GM23338 (cell line): ENCODE results near the gene ARL5C.

Experiments
- CREB1 ChIP-seq: fragments of 250-450 bp; sonication (Bioruptor Pico); IDR thresholded peaks from 2 replicates; pipeline ENCODE4 v1.5.0; 2020; ENCODE audit warnings: low read depth, mild to moderate bottlenecking, moderate library complexity
- EZH2 ChIP-seq: fragments of 200-600 bp; sonication (generic); IDR thresholded peaks from one replicate; pipeline ENCODE4 v1.8.0; 2017; ENCODE audit warnings: antibody characterized with exemption, mild to moderate bottlenecking, low read depth; ENCODE audit not compliant: unreplicated experiment
- EZH2phosphoT487 ChIP-seq: fragments of 200-600 bp; sonication (generic); IDR thresholded peaks from one replicate; pipeline ENCODE4 v1.8.1; 2018; ENCODE audit warnings: antibody characterized with exemption; ENCODE audit not compliant: unreplicated experiment
- JUNB ChIP-seq: IDR thresholded peaks from one replicate; pipeline ENCODE4 v1.6.1; 2016; ENCODE audit warnings: antibody characterized with exemption; ENCODE audit not compliant: unreplicated experiment
- NANOG ChIP-seq: IDR thresholded peaks from 2 replicates; pipeline ENCODE4 v1.6.1; 2016; ENCODE audit warnings: antibody characterized with exemption, borderline replicate concordance
- POLR2AphosphoS5 ChIP-seq: IDR thresholded peaks from 2 replicates; pipeline ENCODE4 v1.6.1; 2016; ENCODE audit warnings: antibody characterized with exemption, low read depth
- STAT1 ChIP-seq: IDR thresholded peaks from one replicate; pipeline ENCODE4 v1.6.1; 2016; ENCODE audit warnings: antibody characterized with exemption; ENCODE audit not compliant: unreplicated experiment
- ZNF331 ChIP-seq: fragments of 250-450 bp; sonication (Bioruptor Pico); IDR thresholded peaks from 2 replicates; pipeline ENCODE4 v1.5.0; 2020; ENCODE audit warnings: low read depth, mild to moderate bottlenecking, moderate library complexity
- TF ChIP-seq, protein P1 (sequence below), 2 experiments: fragments of 200-600 bp in 1 of 2; sonication (generic) in 1 of 2; conservative IDR thresholded peaks; 2 replicates each; pipeline versions ENCODE4 v1.5.1 to v1.6.1; 2016 to 2017; ENCODE audit warnings: antibody characterized with exemption in 2 of 2, low read depth in 2 of 2, mild to moderate bottlenecking in 2 of 2, moderate library complexity in 1 of 2
- TF ChIP-seq, protein P2 (sequence below): IDR thresholded peaks from one replicate; pipeline ENCODE4 v1.6.1; 2018; ENCODE audit warnings: antibody characterized with exemption; ENCODE audit not compliant: unreplicated experiment
- TF ChIP-seq, protein P3 (sequence below): IDR thresholded peaks from 2 replicates; pipeline ENCODE4 v1.6.1; 2016; ENCODE audit warnings: antibody characterized with exemption
- TF ChIP-seq, protein P4 (sequence below): fragments of 250-450 bp; sonication (Bioruptor Pico); IDR thresholded peaks from 2 replicates; pipeline ENCODE4 v1.5.0; 2020; ENCODE audit warnings: mild to moderate bottlenecking, moderate library complexity

DNA sequence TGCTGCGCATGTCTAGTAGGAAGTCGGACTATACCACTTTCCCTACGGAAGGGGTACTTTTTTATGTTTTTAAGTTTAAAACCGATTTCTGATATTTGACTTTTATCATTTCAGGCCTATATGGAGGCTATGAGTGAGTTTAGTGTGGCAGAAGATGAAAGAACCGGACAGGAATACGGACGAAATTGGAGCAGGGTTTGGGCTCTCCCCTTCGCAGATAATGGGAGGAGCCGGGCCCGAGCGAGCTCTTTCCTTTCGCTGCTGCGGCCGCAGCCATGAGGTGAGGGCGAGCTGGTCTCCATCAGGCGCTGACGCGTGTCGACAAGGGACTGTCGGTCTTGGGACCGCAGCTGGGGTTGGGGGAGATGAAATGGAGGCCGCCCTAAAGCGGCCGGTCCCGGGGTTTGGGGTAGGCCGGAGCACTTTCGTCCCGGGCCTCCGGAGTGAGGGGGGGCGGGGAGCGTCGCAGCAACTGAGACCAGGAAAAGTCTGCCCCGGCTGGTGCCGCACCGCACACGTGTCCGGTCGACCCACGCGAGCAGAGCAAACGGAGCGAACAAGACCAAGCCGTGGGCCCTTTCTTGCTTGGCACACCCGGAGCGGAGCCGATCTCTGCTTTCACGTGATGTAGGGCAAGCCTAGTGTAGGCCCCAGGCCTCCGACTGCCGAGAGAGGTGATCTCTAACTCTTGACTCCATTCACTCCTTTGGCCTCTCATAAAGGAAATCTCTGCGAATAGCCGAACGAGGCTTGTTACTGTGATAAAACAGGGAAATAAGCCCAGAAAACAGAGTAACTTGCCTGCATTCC is 34.3 kb upstream of the ARL5C start, which contains the start of gene RPL19:
- TF ChIP-seq, protein P1, sequence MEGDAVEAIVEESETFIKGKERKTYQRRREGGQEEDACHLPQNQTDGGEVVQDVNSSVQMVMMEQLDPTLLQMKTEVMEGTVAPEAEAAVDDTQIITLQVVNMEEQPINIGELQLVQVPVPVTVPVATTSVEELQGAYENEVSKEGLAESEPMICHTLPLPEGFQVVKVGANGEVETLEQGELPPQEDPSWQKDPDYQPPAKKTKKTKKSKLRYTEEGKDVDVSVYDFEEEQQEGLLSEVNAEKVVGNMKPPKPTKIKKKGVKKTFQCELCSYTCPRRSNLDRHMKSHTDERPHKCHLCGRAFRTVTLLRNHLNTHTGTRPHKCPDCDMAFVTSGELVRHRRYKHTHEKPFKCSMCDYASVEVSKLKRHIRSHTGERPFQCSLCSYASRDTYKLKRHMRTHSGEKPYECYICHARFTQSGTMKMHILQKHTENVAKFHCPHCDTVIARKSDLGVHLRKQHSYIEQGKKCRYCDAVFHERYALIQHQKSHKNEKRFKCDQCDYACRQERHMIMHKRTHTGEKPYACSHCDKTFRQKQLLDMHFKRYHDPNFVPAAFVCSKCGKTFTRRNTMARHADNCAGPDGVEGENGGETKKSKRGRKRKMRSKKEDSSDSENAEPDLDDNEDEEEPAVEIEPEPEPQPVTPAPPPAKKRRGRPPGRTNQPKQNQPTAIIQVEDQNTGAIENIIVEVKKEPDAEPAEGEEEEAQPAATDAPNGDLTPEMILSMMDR (conservative IDR thresholded peaks at IDR 0.05; ENCODE audit: low read depth in 2 of 2) = no peak
- TF ChIP-seq POLR2AphosphoS5 (peak; percentile 89), EZH2 (no peak), EZH2phosphoT487 (no peak), CREB1 (CRISPR knock-in tag) (no peak), JUNB (no peak), ZNF331 (CRISPR knock-in tag) (no peak), STAT1 (no peak), NANOG (no peak)
- TF ChIP-seq, protein P2, sequence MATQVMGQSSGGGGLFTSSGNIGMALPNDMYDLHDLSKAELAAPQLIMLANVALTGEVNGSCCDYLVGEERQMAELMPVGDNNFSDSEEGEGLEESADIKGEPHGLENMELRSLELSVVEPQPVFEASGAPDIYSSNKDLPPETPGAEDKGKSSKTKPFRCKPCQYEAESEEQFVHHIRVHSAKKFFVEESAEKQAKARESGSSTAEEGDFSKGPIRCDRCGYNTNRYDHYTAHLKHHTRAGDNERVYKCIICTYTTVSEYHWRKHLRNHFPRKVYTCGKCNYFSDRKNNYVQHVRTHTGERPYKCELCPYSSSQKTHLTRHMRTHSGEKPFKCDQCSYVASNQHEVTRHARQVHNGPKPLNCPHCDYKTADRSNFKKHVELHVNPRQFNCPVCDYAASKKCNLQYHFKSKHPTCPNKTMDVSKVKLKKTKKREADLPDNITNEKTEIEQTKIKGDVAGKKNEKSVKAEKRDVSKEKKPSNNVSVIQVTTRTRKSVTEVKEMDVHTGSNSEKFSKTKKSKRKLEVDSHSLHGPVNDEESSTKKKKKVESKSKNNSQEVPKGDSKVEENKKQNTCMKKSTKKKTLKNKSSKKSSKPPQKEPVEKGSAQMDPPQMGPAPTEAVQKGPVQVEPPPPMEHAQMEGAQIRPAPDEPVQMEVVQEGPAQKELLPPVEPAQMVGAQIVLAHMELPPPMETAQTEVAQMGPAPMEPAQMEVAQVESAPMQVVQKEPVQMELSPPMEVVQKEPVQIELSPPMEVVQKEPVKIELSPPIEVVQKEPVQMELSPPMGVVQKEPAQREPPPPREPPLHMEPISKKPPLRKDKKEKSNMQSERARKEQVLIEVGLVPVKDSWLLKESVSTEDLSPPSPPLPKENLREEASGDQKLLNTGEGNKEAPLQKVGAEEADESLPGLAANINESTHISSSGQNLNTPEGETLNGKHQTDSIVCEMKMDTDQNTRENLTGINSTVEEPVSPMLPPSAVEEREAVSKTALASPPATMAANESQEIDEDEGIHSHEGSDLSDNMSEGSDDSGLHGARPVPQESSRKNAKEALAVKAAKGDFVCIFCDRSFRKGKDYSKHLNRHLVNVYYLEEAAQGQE = no peak
- TF ChIP-seq, protein P3, sequence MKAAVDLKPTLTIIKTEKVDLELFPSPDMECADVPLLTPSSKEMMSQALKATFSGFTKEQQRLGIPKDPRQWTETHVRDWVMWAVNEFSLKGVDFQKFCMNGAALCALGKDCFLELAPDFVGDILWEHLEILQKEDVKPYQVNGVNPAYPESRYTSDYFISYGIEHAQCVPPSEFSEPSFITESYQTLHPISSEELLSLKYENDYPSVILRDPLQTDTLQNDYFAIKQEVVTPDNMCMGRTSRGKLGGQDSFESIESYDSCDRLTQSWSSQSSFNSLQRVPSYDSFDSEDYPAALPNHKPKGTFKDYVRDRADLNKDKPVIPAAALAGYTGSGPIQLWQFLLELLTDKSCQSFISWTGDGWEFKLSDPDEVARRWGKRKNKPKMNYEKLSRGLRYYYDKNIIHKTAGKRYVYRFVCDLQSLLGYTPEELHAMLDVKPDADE = peak; percentile 46; the same call in 1 of the 2 replicates
- TF ChIP-seq, protein P4, sequence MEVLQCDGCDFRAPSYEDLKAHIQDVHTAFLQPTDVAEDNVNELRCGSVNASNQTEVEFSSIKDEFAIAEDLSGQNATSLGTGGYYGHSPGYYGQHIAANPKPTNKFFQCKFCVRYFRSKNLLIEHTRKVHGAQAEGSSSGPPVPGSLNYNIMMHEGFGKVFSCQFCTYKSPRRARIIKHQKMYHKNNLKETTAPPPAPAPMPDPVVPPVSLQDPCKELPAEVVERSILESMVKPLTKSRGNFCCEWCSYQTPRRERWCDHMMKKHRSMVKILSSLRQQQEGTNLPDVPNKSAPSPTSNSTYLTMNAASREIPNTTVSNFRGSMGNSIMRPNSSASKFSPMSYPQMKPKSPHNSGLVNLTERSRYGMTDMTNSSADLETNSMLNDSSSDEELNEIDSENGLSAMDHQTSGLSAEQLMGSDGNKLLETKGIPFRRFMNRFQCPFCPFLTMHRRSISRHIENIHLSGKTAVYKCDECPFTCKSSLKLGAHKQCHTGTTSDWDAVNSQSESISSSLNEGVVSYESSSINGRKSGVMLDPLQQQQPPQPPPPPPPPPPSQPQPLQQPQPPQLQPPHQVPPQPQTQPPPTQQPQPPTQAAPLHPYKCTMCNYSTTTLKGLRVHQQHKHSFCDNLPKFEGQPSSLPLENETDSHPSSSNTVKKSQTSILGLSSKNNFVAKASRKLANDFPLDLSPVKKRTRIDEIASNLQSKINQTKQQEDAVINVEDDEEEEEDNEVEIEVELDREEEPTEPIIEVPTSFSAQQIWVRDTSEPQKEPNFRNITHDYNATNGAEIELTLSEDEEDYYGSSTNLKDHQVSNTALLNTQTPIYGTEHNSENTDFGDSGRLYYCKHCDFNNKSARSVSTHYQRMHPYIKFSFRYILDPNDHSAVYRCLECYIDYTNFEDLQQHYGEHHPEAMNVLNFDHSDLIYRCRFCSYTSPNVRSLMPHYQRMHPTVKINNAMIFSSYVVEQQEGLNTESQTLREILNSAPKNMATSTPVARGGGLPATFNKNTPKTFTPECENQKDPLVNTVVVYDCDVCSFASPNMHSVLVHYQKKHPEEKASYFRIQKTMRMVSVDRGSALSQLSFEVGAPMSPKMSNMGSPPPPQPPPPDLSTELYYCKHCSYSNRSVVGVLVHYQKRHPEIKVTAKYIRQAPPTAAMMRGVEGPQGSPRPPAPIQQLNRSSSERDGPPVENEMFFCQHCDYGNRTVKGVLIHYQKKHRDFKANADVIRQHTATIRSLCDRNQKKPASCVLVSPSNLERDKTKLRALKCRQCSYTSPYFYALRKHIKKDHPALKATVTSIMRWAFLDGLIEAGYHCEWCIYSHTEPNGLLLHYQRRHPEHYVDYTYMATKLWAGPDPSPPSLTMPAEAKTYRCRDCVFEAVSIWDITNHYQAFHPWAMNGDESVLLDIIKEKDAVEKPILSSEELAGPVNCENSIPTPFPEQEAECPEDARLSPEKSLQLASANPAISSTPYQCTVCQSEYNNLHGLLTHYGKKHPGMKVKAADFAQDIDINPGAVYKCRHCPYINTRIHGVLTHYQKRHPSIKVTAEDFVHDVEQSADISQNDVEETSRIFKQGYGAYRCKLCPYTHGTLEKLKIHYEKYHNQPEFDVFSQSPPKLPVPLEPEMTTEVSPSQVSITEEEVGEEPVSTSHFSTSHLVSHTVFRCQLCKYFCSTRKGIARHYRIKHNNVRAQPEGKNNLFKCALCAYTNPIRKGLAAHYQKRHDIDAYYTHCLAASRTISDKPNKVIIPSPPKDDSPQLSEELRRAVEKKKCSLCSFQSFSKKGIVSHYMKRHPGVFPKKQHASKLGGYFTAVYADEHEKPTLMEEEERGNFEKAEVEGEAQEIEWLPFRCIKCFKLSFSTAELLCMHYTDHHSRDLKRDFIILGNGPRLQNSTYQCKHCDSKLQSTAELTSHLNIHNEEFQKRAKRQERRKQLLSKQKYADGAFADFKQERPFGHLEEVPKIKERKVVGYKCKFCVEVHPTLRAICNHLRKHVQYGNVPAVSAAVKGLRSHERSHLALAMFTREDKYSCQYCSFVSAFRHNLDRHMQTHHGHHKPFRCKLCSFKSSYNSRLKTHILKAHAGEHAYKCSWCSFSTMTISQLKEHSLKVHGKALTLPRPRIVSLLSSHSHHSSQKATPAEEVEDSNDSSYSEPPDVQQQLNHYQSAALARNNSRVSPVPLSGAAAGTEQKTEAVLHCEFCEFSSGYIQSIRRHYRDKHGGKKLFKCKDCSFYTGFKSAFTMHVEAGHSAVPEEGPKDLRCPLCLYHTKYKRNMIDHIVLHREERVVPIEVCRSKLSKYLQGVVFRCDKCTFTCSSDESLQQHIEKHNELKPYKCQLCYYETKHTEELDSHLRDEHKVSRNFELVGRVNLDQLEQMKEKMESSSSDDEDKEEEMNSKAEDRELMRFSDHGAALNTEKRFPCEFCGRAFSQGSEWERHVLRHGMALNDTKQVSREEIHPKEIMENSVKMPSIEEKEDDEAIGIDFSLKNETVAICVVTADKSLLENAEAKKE (CRISPR knock-in tag) = no peak
